Measurements from ENCODE around the gene BTG2.

DNA sequence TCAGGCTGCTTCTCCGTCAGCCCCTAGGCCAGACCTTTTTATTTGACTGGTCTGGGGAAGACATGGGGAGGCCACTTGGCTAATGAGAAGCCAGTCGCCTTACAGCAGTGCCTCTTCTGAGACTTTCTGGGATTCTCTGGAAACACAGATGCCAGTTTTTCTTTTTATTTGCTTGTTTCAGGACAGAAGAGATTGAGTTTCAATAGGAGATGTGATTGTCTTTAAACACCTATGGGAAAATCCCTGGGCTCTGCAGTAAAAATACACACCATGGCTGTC is 15.4 kb upstream of the BTG2 start:
- TF ChIP-seq, protein P1, sequence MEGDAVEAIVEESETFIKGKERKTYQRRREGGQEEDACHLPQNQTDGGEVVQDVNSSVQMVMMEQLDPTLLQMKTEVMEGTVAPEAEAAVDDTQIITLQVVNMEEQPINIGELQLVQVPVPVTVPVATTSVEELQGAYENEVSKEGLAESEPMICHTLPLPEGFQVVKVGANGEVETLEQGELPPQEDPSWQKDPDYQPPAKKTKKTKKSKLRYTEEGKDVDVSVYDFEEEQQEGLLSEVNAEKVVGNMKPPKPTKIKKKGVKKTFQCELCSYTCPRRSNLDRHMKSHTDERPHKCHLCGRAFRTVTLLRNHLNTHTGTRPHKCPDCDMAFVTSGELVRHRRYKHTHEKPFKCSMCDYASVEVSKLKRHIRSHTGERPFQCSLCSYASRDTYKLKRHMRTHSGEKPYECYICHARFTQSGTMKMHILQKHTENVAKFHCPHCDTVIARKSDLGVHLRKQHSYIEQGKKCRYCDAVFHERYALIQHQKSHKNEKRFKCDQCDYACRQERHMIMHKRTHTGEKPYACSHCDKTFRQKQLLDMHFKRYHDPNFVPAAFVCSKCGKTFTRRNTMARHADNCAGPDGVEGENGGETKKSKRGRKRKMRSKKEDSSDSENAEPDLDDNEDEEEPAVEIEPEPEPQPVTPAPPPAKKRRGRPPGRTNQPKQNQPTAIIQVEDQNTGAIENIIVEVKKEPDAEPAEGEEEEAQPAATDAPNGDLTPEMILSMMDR (IDR thresholded peaks at IDR 0.05 in 4 of 5, conservative IDR thresholded peaks at IDR 0.05 in 1 of 5): no peak
- no peak for TF ChIP-seq POLR2A (IDR thresholded peaks at IDR 0.05)

Measured in gastrocnemius medialis (tissue), 4 donors.